GM19025 (cell line): Measurements from ENCODE around the gene LRCH1.

ENCODE experiments used
- ATAC-seq: cut with Tn5 transposase; IDR thresholded peaks from one replicate; pipeline ENCODE4 v1.9.1; 2021; ENCODE audit warnings: mild to moderate bottlenecking, low read depth, moderate library complexity; ENCODE audit not compliant: unreplicated experiment

Gene LRCH1

GRCh38 chr13:46535002-46535401, 18.0 kb upstream of the LRCH1 start:
- ATAC-seq = no peak

GRCh38 chr13:46535825-46536224, 17.1 kb upstream of the LRCH1 start:
- no peak for ATAC-seq

DNA sequence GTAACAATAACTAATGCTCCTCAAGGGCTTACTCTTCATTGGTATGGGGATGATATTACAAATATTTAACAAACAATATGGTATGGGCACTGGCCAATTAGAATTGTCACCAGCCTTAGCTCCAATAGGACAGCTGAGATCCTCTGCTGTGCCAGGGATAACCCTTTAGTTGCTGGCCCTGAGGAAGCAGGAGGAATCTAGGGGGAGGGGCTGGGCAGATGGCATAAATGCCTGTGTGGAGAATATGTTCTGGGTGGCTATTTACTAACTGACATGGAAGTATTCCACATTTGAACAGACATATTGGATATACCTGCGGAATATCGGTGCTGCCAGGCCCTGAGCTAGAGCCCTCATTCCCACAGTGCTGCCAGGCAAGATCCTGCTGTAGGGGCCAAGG, 16.6 kb upstream of the LRCH1 start:
- no peak for ATAC-seq

DNA sequence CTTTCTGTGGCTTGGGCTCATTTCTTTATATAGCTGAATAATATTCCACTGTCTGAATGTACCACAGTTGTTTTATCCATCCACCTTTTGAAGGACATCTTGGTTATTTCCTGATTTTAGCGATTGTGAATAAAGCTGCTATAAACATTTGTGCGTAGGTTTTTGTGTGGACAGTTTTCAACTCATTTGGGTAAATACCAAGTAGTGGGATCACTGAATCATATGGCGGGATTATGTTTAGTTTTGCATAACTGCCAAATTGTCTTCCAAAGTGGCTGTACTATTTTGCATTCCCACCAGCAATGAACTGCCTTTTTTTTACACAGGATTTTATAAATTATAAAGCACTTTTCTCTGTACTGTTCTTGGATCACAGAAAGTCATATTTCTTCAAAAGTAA, 13.7 kb upstream of the LRCH1 start:
- ATAC-seq = no peak

DNA sequence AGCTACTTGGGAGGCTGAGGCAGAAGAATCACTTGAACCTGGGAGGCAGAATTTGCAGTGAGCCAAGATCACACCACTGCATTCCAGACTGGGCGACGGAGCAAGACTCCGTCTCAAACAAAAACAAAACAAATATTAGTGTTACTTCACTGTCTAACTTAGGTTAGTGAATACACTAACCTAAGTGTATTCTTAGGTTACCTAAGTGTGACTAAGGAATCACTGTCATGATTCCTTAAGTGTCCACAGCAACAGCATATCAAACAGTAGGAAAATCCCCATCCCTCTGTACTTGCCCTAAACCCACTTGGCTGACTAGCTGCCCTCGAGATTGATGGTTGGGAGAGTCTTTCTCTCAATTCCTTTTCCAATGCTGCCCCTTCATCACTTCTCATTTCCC, 11.8 kb upstream of the LRCH1 start:
- no peak for ATAC-seq

DNA sequence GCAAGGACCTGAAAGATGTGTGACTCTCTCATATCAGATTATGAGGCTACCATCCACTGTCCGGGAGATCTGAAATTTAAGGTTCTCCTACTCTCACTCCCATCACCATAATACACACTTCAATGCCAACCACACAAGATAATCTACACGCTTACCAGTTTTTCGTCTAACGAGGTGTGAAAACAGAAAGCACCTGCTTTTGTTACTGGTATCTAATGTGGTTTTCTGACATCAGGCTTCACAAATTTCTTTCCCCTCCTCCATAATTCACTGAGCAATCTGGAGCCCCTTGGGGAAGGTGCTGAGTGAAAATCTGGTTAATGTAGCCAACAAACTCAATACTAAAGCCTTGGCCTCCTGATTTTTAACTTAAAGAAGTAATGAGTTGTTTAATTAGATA, 10.1 kb upstream of the LRCH1 start:
- ATAC-seq = no peak

DNA sequence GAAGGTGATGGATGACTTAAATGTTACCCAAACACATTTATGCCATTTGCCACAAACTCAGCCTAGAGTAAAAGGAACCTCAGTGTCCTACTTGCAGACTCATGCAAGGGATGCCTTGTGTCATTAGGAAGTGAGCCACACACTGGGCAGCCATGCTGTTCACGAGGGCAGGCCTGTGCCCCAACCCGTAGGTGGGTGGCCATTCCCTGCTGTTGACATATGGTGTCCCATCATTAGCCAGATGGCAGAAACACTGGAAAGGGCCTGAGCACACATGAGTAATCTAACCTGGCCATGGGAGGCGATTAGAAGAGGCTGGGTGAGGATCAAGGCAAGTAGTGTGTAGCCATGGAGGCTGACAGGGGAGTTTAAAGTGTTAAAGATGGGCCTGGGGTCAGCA, 9.7 kb upstream of the LRCH1 start:
- ATAC-seq = no peak

- ATAC-seq = peak; percentile 66
Observed at GRCh38 chr13:46544208-46544607, 8.8 kb upstream of the LRCH1 start.

- no peak for ATAC-seq
Observed at GRCh38 chr13:46544811-46545210, 8.2 kb upstream of the LRCH1 start.

- ATAC-seq = no peak
Observed at GRCh38 chr13:46546084-46546768, 6.7 kb upstream of the LRCH1 start.

DNA sequence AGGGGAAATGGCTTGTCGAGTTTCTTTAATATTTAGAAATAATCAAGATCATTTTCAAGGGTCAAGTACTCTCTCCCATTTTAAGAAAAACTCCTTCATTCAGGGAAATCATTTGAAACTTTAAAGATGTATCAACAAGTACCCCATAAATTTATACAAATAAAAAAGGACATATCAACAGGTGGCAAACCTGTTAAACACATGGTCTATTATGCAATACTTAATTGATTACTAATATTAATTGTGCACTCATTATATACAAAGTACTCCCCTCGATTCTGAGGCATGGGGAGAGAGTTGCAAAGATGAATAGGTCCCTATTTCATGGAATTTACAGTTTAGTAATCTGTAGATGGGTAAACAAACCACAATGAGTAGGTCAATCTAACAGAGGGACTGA, 2.1 kb upstream of the LRCH1 start:
- no peak for ATAC-seq

- no peak for ATAC-seq
Observed at GRCh38 chr13:46551410-46552302, 1.3 kb upstream of the LRCH1 start.

DNA sequence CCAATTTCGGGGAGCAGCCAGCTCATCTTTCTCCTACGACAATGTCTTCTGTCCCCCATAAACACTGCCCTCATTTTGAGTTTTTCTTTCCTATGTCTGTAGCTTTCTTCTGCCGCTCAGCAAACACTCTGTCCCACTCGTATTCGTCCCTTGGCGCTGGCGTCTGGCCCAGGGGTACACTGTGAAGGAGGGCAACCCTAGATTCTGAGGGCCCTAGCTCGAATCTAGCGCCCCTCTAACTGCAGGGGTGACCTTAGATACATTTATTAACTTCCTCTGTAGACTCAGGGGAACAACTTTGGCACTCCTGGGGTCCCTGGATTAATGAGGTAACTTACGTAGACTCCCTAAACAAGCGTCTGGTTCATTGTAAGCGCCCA, 677 bp upstream of the LRCH1 start:
- ATAC-seq = no peak

DNA sequence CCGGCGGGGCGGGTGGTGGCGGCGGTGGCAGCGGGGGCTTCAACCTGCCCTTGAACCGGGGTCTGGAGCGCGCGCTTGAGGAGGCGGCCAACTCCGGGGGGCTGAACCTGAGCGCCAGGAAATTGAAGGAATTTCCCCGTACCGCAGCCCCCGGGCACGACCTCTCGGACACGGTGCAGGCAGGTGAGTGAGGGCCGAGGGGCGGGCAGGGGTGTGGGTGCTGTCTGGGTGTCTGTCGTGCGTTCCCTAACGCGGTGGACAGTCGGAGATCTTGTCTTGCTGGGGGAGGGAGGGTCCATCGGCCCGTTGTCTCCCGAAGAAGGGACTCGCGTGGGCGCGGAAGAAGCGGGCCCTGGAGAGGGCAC, 533 bp downstream of the LRCH1 start:
- ATAC-seq = peak; percentile 1

DNA sequence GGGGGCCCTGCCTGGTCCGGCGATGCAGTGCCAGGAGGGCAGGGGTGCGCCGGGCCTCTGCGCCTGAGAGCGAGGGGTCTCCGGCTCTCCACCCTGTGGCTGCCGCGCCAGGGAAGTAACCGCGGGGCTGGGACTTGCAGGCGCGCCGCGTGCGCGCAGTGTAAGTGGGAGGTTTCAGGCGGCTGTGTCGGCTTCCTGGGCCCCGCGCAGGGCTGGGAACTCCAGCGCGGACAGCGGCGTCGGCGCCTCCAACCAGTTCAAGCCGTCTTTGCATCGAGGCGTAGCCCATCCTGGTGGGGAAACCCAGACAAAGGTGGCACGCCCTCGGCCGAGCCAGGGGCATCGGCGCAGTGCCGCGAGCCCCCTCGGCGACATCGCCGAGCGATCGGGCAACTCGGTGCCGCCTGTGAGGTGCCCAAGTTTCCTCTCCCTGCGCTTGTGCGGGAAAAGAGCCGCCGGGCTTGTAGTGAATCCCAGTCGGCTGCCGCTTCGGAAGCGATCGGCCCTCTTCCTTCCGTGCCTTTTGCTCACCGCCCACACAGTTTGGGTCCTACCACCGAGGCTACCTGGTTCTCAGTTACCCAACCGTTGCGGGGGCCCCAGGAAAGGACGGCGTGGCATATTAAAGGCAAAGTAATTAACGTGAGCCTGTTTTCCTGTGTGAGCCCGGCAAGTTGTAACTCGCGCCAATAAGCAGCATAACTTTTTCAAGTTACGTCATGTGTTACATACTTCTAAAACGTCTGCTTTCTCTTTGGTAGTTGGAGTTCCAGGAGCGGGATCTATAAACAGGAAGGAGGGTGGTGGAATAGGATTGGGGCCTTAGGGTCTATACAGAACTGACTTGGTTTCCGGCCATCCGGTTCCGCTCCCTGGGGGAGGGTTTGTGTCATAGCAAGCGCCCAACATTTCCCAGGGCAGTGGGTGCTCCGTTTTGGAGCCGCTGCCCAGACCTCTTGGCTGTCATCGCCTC, 1.2 kb downstream of the LRCH1 start:
- ATAC-seq = peak; percentile 36

GRCh38 chr13:46554951-46555350, 2.0 kb downstream of the LRCH1 start:
- no peak for ATAC-seq

GRCh38 chr13:46555722-46556417, 2.9 kb downstream of the LRCH1 start:
- ATAC-seq = no peak

GRCh38 chr13:46556418-46556779, 3.4 kb downstream of the LRCH1 start:
- ATAC-seq = no peak

DNA sequence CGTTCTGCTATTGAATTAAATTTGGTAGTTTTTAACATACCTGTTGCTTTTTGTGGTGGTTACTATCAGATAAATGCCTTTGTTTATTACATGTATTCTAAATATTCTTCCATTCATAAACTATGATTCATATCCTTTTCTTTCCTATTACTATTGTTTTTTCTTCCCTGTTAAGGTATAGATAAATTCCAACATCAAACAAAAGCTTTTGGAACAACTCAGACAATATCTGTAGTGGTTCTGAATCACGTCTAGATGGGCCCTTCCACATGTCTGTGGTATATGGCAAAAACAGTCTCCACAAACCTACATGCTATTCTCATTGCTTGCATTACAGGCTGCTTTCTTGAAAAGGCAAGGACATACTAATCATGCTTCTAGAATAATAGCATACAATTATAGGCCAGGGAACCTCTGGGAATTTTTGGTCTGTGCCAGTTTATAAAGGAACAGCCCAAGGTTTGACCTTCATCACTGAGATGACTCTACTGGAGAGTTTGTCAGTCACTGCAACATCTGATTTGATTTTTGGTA, 6.4 kb downstream of the LRCH1 start:
- no peak for ATAC-seq

DNA sequence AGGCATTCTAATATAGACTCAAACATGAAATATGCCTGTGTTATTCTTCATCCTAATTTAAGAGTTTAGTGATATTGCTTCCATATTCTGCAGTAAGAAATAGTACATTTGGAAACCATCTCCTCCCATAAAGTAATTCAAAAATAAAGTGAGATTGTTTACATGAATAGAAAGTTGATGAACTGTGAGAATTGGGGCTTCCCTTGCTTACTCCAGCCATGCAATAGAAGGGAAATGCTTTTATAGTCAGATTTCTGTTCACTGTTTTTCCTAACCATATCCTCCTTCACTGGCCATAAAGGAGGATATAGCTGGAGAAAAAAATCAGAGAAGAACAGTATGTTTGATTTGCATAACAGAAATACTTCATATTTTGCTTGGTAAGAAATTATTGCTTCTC, 7.8 kb downstream of the LRCH1 start:
- no peak for ATAC-seq
